NCI-H187 treated with DMSO at 0.1 percent for 48 hours (cell line): Measurements from ENCODE around the gene RNF40.
"Not testable (repeated sequence)": the region's sequence is repeated elsewhere in the genome, so short reads cannot be mapped to it uniquely, and the experiment has no call there.

Source experiments
- DNase-seq: peaks from one replicate; lab custom pipeline; 2025; lab: John Stamatoyannopoulos, UW

The RNF40 gene

GRCh38 chr16:30820952-30821421, 58.9 kb downstream of the RNF40 start:
- no peak for DNase-seq

- DNase-seq = not testable (repeated sequence)
Observed at GRCh38 chr16:30821441-30821840, 59.3 kb downstream of the RNF40 start.

- no peak for DNase-seq
Observed at GRCh38 chr16:30821891-30822290, 59.8 kb downstream of the RNF40 start.
